ENCODE measurements around the gene ABCA2. TPM values are rescaled to one million over a fixed set of nuclear protein-coding genes. Genes with fewer than 3 reads are reported as not detected.
"Not testable (repeated sequence)": the region's sequence is repeated elsewhere in the genome, so short reads cannot be mapped to it uniquely, and the experiment has no call there.

The ABCA2 gene
- polyA plus RNA-seq, 1 experiment, result 16.0 TPM

- no peak for DNase-seq (ENCODE audit: low read depth)
- no peaks in the 10 kb centered on the region for H3K36me3 ChIP-seq (ENCODE audit: control insufficient read depth, insufficient read depth, low read length)
- no peak for TF ChIP-seq CTCF (IDR thresholded peaks at IDR 0.05; ENCODE audit: insufficient read depth, low read depth, low read length)
- CTCF ChIA-PET, result interaction anchor here (0.7 to 9.4 kb wide), 8 partner anchors 12 to 279 kb away, joined by 3 to 153 read pairs (median 10); partner anchors contain the start of genes ENTPD2, NPDC1 and UAP1L1
- POLR2A ChIA-PET, result no interaction called here
- H3K27me3 ChIP-seq (ENCODE audit: control insufficient read depth, insufficient read depth, low read length), result no peaks in the 10 kb centered on the region
- H3K4me3 ChIP-seq (ENCODE audit: low read depth, low read length), result no peak overlapping the region
Measured at GRCh38 chr9:137065336-137065967, 37.4 kb upstream of the ABCA2 start.

- Histone ChIP-seq H3K27me3 (ENCODE audit: control insufficient read depth, insufficient read depth, low read length) (no peaks in the 10 kb centered on the region), H3K4me3 (ENCODE audit: low read depth, low read length) (no peak overlapping the region), H3K36me3 (ENCODE audit: control insufficient read depth, insufficient read depth, low read length) (no peaks in the 10 kb centered on the region)
- DNase-seq (ENCODE audit: low read depth), result no peak
- ChIA-PET CTCF (interaction anchor here (0.6 to 9.4 kb wide), 15 partner anchors 11 to 336 kb away, joined by 3 to 153 read pairs (median 7); partner anchors contain the start of genes ABCA2, ENTPD2, FUT7 and NPDC1), POLR2A (no interaction called here)
- TF ChIP-seq CTCF (IDR thresholded peaks at IDR 0.05; ENCODE audit: insufficient read depth, low read depth, low read length), result no peak
Measured at GRCh38 chr9:137064880-137065164, 36.8 kb upstream of the ABCA2 start.

GRCh38 chr9:137064027-137064879, 36.2 kb upstream of the ABCA2 start:
- Histone ChIP-seq H3K27me3 (ENCODE audit: control insufficient read depth, insufficient read depth, low read length) (no peaks in the 10 kb centered on the region), H3K4me3 (ENCODE audit: low read depth, low read length) (no peak overlapping the region), H3K36me3 (ENCODE audit: control insufficient read depth, insufficient read depth, low read length) (no peaks in the 10 kb centered on the region)
- POLR2A ChIA-PET, result interaction anchor here (0.7 kb wide), 1 partner anchor 342 kb away, joined by 4 read pairs; no protein-coding TSS in a partner anchor
- DNase-seq (ENCODE audit: low read depth), result no peak
- CTCF ChIA-PET, result interaction anchor here (0.6 to 9.4 kb wide), 30 partner anchors 9 to 336 kb away, joined by 3 to 153 read pairs (median 4); partner anchors contain the start of genes ABCA2, ENTPD2, FUT7 and MAN1B1
- TF ChIP-seq CTCF (IDR thresholded peaks at IDR 0.05; ENCODE audit: insufficient read depth, low read depth, low read length), result peak; percentile 96

GRCh38 chr9:137063311-137064026, 35.4 kb upstream of the ABCA2 start:
- ChIA-PET CTCF (interaction anchor here (0.6 to 9.4 kb wide), 28 partner anchors 10 to 335 kb away, joined by 3 to 153 read pairs (median 4); partner anchors contain the start of genes ABCA2, ENTPD2, FUT7 and MAN1B1), POLR2A (no interaction called here)
- no peaks in the 10 kb centered on the region for H3K36me3 ChIP-seq (ENCODE audit: control insufficient read depth, insufficient read depth, low read length)
- TF ChIP-seq CTCF (IDR thresholded peaks at IDR 0.05; ENCODE audit: insufficient read depth, low read depth, low read length), result no peak
- no peak overlapping the region for H3K4me3 ChIP-seq (ENCODE audit: low read depth, low read length)
- DNase-seq (ENCODE audit: low read depth), result no peak
- H3K27me3 ChIP-seq (ENCODE audit: control insufficient read depth, insufficient read depth, low read length), result no peaks in the 10 kb centered on the region

- H3K27me3 ChIP-seq (ENCODE audit: control insufficient read depth, insufficient read depth, low read length); H3K4me3 ChIP-seq (ENCODE audit: low read depth, low read length); DNase-seq (ENCODE audit: low read depth); H3K36me3 ChIP-seq (ENCODE audit: control insufficient read depth, insufficient read depth, low read length); POLR2A ChIA-PET: not testable (repeated sequence)
- CTCF ChIA-PET, result interaction anchor here (0.8 to 9.4 kb wide), 4 partner anchors 15 to 33 kb away, joined by 4 to 153 read pairs (median 14); partner anchors contain the start of genes ABCA2 and NPDC1
Measured at GRCh38 chr9:137062798-137063197, 34.8 kb upstream of the ABCA2 start.
